ENCODE measurements around the gene CD302.

- no peak for TF ChIP-seq ATF3 (IDR thresholded peaks at IDR 0.05)
- TF ChIP-seq CTCF (IDR thresholded peaks at IDR 0.05; ENCODE audit: low read depth, low read length, missing input control) = no peak
- no peak for TF ChIP-seq SP1 (IDR thresholded peaks at IDR 0.05)
- no peak for TF ChIP-seq GABPA (IDR thresholded peaks at IDR 0.05 in 1 of 2, conservative IDR thresholded peaks at IDR 0.05 in 1 of 2)
- no peak for TF ChIP-seq REST (IDR thresholded peaks at IDR 0.05)
- TF ChIP-seq MAX (IDR thresholded peaks at IDR 0.05) = no peak
- TF ChIP-seq JUND (IDR thresholded peaks at IDR 0.05) = no peak
- TF ChIP-seq RAD21 (IDR thresholded peaks at IDR 0.05) = no peak
- no peak for TF ChIP-seq ZBTB33 (IDR thresholded peaks at IDR 0.05)
- TF ChIP-seq FOXA1 (IDR thresholded peaks at IDR 0.05) = no peak
- no peak for TF ChIP-seq YY1 (IDR thresholded peaks at IDR 0.05)
- no peak for TF ChIP-seq RXRA (IDR thresholded peaks at IDR 0.05)
These were observed 48.6 kb upstream of the CD302 start for GRCh38 chr2:159846564-159846963.

All from liver (tissue), 3 donors.